Neural cell (in vitro differentiated cells): ENCODE measurements around the gene LGALS4. TPM values are rescaled to one million over a fixed set of nuclear protein-coding genes. Genes with fewer than 3 reads are reported as not detected.

Experiments
- H2AFZ ChIP-seq: fragments of 200-600, 300-800 bp; sonication (generic), shearing (Covaris generic); 2 replicates; pipeline ENCODE4 v1.6.0; 2014; ENCODE audit warnings: low read depth, mild to moderate bottlenecking, antibody characterized with exemption, low read length, moderate library complexity
- H3F3A ChIP-seq: fragments of 200-600 bp; shearing (Covaris generic); 2 replicates; pipeline ENCODE4 v1.6.1; 2016; ENCODE audit warnings: mild to moderate bottlenecking, moderate library complexity, mixed read lengths, antibody characterized with exemption, low read length; ENCODE audit not compliant: insufficient read depth, poor library complexity, severe bottlenecking
- H3K27ac ChIP-seq: fragments of 200-600, 300-800 bp; sonication (generic), shearing (Covaris generic); 2 replicates; pipeline ENCODE4 v1.5.1; 2014; ENCODE audit warnings: mild to moderate bottlenecking, low read length, moderate library complexity
- H3K27me3 ChIP-seq: fragments of 300-800, 200-600 bp; sonication (generic), shearing (Covaris generic); 2 replicates; pipeline ENCODE4 v1.6.0; 2014; ENCODE audit warnings: mild to moderate bottlenecking, low read depth, low read length, moderate library complexity; ENCODE audit not compliant: insufficient read depth
- H3K36me3 ChIP-seq: fragments of 300-800, 200-600 bp; sonication (generic), shearing (Covaris generic); 2 replicates; pipeline ENCODE4 v1.5.1; 2014; ENCODE audit warnings: mild to moderate bottlenecking, antibody characterized with exemption, low read length, moderate library complexity; ENCODE audit not compliant: insufficient read depth
- H3K4me2 ChIP-seq: fragments of 300-800, 200-600 bp; sonication (generic), shearing (Covaris generic); 2 replicates; pipeline ENCODE4 v1.6.0; 2014; ENCODE audit warnings: mild to moderate bottlenecking, low read length
- H3K4me3 ChIP-seq: fragments of 300-800, 200-600 bp; sonication (generic), shearing (Covaris generic); 2 replicates; pipeline ENCODE4 v1.5.1; 2014; ENCODE audit warnings: mild to moderate bottlenecking, low read length, moderate library complexity
- H3K79me2 ChIP-seq: fragments of 200-600 bp; shearing (Covaris generic); replicated peaks from 2 replicates; pipeline ENCODE4 v1.6.0; 2014; ENCODE audit warnings: mild to moderate bottlenecking, low read length, moderate library complexity; ENCODE audit not compliant: insufficient read depth
- H3K9ac ChIP-seq: fragments of 300-800, 200-600 bp; sonication (generic), shearing (Covaris generic); 2 replicates; pipeline ENCODE4 v1.6.1; 2016; ENCODE audit warnings: mild to moderate bottlenecking, low read length, mixed read lengths
- H3K9me2 ChIP-seq: fragments of 200-600 bp; shearing (Covaris generic); 2 replicates; pipeline ENCODE4 v1.6.1; 2016; ENCODE audit warnings: mild to moderate bottlenecking, low read length, mixed read lengths; ENCODE audit not compliant: insufficient read depth
- H3K9me3 ChIP-seq: fragments of 200-600, 300-800 bp; sonication (generic), shearing (Covaris generic); 2 replicates; pipeline ENCODE4 v1.6.1; 2016; ENCODE audit warnings: mild to moderate bottlenecking, mixed run types, low read length, moderate library complexity, mixed read lengths
- H4K20me1 ChIP-seq: fragments of 200-600 bp; shearing (Covaris generic); 2 replicates; pipeline ENCODE4 v1.6.1; 2016; ENCODE audit warnings: mild to moderate bottlenecking, mixed run types; ENCODE audit not compliant: insufficient read depth
- EP300 ChIP-seq: fragments of 450-650 bp; conservative IDR thresholded peaks from 2 replicates; pipeline ENCODE4 v1.6.1; 2014; ENCODE audit warnings: antibody characterized with exemption, mild to moderate bottlenecking, moderate library complexity; ENCODE audit not compliant: poor library complexity, severe bottlenecking
- EZH2 ChIP-seq: fragments of 200-600, 300-800 bp; shearing (Covaris generic), sonication (generic); IDR thresholded peaks from 2 replicates; pipeline ENCODE4 v1.6.1; 2014; ENCODE audit warnings: antibody characterized with exemption, low read length, borderline replicate concordance, mild to moderate bottlenecking; ENCODE audit not compliant: insufficient read depth, poor library complexity, severe bottlenecking
- MXI1 ChIP-seq: fragments of 450-650 bp; conservative IDR thresholded peaks from 2 replicates; pipeline ENCODE4 v1.6.1; 2014; ENCODE audit warnings: antibody characterized with exemption, mild to moderate bottlenecking; ENCODE audit not compliant: poor library complexity, severe bottlenecking
- POLR2AphosphoS5 ChIP-seq: IDR thresholded peaks from 2 replicates; pipeline ENCODE4 v1.6.1; 2012
- RAD21 ChIP-seq: fragments of 450-650 bp; conservative IDR thresholded peaks from 2 replicates; pipeline ENCODE4 v1.6.1; 2014; ENCODE audit warnings: antibody characterized with exemption, mild to moderate bottlenecking, moderate library complexity
- SMC3 ChIP-seq: fragments of 450-650 bp; conservative IDR thresholded peaks from 2 replicates; pipeline ENCODE4 v1.6.1; 2014; ENCODE audit warnings: antibody characterized with exemption, mild to moderate bottlenecking, moderate library complexity; ENCODE audit not compliant: poor library complexity
- TAF1 ChIP-seq: IDR thresholded peaks from 2 replicates; pipeline ENCODE4 v1.6.1; 2012; ENCODE audit warnings: low read depth
- polyA plus RNA-seq: library from polyadenylated mRNA; depleted of rRNA; stranded (reverse); fragments of >200 nt; gene quantifications from 2 replicates; pipeline ENCODE4 v1.2.3, GENCODE V29; 2014
- TF ChIP-seq, protein P1 (sequence below): IDR thresholded peaks from 2 replicates; pipeline ENCODE4 v1.6.1; 2012; ENCODE audit warnings: borderline replicate concordance
- TF ChIP-seq, protein P2 (sequence below): fragments of 450-650 bp; IDR thresholded peaks from 2 replicates; pipeline ENCODE4 v1.5.1; 2014; ENCODE audit warnings: antibody characterized with exemption, mild to moderate bottlenecking, moderate library complexity; ENCODE audit not compliant: poor library complexity, severe bottlenecking

LGALS4 gene
- polyA plus RNA-seq, 1 donor from 2014 or later = 1.3 TPM

- Histone ChIP-seq H3K36me3 (peaks cover 3% of the 10 kb centered on the region), H3K9me2 (no peaks in the 10 kb centered on the region), H3K9me3 (no peaks in the 10 kb centered on the region), H3K27ac (no peak overlapping the region), H3K9ac (no peak overlapping the region), H3K79me2 (peaks cover 6% of the 10 kb centered on the region), H4K20me1 (peaks cover 3% of the 10 kb centered on the region), H3K27me3 (no peaks in the 10 kb centered on the region), H3K4me2 (no peak overlapping the region), H3F3A (no peaks in the 10 kb centered on the region), H2AFZ (no peak overlapping the region), H3K4me3 (no peak overlapping the region)
- no peak for TF ChIP-seq POLR2AphosphoS5
- no peak for TF ChIP-seq RAD21
- no peak for TF ChIP-seq SMC3
- TF ChIP-seq, protein P1, sequence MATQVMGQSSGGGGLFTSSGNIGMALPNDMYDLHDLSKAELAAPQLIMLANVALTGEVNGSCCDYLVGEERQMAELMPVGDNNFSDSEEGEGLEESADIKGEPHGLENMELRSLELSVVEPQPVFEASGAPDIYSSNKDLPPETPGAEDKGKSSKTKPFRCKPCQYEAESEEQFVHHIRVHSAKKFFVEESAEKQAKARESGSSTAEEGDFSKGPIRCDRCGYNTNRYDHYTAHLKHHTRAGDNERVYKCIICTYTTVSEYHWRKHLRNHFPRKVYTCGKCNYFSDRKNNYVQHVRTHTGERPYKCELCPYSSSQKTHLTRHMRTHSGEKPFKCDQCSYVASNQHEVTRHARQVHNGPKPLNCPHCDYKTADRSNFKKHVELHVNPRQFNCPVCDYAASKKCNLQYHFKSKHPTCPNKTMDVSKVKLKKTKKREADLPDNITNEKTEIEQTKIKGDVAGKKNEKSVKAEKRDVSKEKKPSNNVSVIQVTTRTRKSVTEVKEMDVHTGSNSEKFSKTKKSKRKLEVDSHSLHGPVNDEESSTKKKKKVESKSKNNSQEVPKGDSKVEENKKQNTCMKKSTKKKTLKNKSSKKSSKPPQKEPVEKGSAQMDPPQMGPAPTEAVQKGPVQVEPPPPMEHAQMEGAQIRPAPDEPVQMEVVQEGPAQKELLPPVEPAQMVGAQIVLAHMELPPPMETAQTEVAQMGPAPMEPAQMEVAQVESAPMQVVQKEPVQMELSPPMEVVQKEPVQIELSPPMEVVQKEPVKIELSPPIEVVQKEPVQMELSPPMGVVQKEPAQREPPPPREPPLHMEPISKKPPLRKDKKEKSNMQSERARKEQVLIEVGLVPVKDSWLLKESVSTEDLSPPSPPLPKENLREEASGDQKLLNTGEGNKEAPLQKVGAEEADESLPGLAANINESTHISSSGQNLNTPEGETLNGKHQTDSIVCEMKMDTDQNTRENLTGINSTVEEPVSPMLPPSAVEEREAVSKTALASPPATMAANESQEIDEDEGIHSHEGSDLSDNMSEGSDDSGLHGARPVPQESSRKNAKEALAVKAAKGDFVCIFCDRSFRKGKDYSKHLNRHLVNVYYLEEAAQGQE = no peak
- TF ChIP-seq, protein P2, sequence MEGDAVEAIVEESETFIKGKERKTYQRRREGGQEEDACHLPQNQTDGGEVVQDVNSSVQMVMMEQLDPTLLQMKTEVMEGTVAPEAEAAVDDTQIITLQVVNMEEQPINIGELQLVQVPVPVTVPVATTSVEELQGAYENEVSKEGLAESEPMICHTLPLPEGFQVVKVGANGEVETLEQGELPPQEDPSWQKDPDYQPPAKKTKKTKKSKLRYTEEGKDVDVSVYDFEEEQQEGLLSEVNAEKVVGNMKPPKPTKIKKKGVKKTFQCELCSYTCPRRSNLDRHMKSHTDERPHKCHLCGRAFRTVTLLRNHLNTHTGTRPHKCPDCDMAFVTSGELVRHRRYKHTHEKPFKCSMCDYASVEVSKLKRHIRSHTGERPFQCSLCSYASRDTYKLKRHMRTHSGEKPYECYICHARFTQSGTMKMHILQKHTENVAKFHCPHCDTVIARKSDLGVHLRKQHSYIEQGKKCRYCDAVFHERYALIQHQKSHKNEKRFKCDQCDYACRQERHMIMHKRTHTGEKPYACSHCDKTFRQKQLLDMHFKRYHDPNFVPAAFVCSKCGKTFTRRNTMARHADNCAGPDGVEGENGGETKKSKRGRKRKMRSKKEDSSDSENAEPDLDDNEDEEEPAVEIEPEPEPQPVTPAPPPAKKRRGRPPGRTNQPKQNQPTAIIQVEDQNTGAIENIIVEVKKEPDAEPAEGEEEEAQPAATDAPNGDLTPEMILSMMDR = no peak
- no peak for TF ChIP-seq EP300
- no peak for TF ChIP-seq TAF1
Observed at GRCh38 chr19:38840583-38840968, 27.8 kb upstream of the LGALS4 start.

GRCh38 chr19:38839816-38840582 is 27.3 kb upstream of the LGALS4 start:
- TF ChIP-seq RAD21 (no peak), TAF1 (no peak), SMC3 (no peak), EZH2 (no peak), POLR2AphosphoS5 (no peak), MXI1 (no peak), EP300 (no peak)
- TF ChIP-seq, protein P2 = no peak
- TF ChIP-seq, protein P1 = no peak
- no peaks in the 10 kb centered on the region for H3F3A ChIP-seq
- no peak overlapping the region for H3K9ac ChIP-seq
- H3K36me3 ChIP-seq = peaks cover 3% of the 10 kb centered on the region
- no peaks in the 10 kb centered on the region for H3K9me2 ChIP-seq
- no peak overlapping the region for H2AFZ ChIP-seq
- no peaks in the 10 kb centered on the region for H3K27me3 ChIP-seq
- no peaks in the 10 kb centered on the region for H3K9me3 ChIP-seq
- no peak overlapping the region for H3K4me3 ChIP-seq
- H3K4me2 ChIP-seq = no peak overlapping the region
- H3K27ac ChIP-seq = no peak overlapping the region
- H4K20me1 ChIP-seq = peaks cover 3% of the 10 kb centered on the region
- no peaks in the 10 kb centered on the region for H3K79me2 ChIP-seq
